Stomach (tissue), 4 donors: ENCODE data around the gene RAB41.
A peak's percentile ranks its signal among the peaks of the same experiment; 100 is the strongest.

ENCODE experiments used
- CTCF ChIP-seq, 7 experiments: fragments of 450-650 bp in 4 of 7; fragments of 200-600 bp in 3 of 7; sonication (generic) in 3 of 7; IDR thresholded peaks; one replicate each; pipeline ENCODE4 v1.5.1; 2016 to 2019; ENCODE audit warnings: antibody characterized with exemption in 7 of 7, control low read depth in 2 of 7, mild to moderate bottlenecking in 1 of 7
- EP300 ChIP-seq: sonication (generic); formaldehyde crosslinking; IDR thresholded peaks from one replicate; pipeline ENCODE4 v1.6.1; 2017; ENCODE audit warnings: antibody characterized with exemption
- POLR2A ChIP-seq, 4 donors: fragments of 450-650 bp; IDR thresholded peaks; one replicate each; pipeline ENCODE4 v1.6.1; 2016; ENCODE audit warnings: antibody characterized with exemption in 4 of 4, control low read depth in 2 of 4, mild to moderate bottlenecking in 1 of 4, moderate library complexity in 1 of 4
- POLR2AphosphoS5 ChIP-seq, 3 donors: sonication (generic); formaldehyde crosslinking; IDR thresholded peaks; one replicate each; pipeline ENCODE4 v1.6.1; 2016; ENCODE audit warnings: antibody characterized with exemption in 3 of 3

DNA sequence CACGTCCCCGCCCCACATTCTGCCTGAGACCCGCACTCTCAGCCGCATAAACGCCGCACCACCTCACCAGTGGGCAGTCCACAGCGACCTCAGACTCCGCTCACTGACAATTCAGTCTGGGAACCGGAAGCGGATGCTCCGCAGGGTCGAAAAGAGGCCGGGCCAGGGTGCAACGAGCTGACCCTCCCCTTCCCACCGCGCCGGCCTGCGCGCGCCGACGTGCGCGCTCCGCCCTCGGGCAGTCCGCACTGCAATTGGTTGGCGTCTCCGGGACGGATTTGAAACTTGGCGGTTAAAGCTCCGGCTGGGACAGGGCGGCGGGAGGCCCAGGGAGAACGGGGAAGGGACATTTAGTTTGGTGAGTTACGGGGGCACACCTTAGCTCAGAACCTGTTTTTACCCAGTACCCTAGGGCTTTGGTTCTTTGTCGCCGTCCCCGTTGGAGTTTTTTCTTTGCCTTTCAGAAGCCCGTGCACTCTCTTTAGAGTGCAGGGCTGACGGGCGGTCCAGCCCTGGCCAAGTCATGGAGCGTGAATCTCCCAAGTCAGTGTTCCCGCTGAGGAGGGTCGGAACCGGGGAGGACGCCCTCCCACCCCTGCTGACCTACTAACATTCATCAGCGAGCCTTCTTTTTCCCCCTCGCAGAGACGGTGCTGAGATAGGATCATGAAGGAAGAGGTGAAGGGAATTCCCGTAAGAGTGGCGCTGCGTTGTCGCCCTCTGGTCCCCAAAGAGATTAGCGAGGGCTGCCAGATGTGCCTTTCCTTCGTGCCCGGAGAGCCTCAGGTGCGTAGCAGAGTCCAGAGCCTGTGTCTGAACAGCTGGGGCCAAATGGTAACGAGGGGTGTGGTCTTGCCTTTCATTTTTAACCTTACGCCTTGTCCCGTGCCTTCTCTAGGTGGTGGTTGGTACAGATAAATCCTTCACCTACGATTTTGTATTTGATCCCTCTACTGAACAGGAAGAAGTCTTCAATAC is 8.1 kb downstream of the RAB41 start, which contains the start of the genes KIF4A and PDZD11:
- TF ChIP-seq POLR2AphosphoS5 (IDR thresholded peaks at IDR 0.05) (peak in 1 of 3 donors; percentile 51), CTCF (IDR thresholded peaks at IDR 0.05) (no peak), POLR2A (IDR thresholded peaks at IDR 0.05) (no peak), EP300 (no peak)
